IMR-90 (cell line): ENCODE measurements around the gene TXNRD1. TPM values are rescaled to one million over a fixed set of nuclear protein-coding genes. Genes with fewer than 3 reads are reported as not detected.

ENCODE experiments used
- ATAC-seq: fragments of 200-7000 bp; cut with Tn5 transposase; 2 replicates; pipeline ENCODE4 v1.9.1; 2020; ENCODE audit warnings: low read depth, mild to moderate bottlenecking, moderate library complexity
- BruUV-seq: library from RNA; stranded (reverse); fragments of 400-500 nt; replicated peaks from 2 replicates; lab custom pipeline; 2021; lab: Mats Ljungman, UMichigan
- CTCF ChIA-PET: fragments of 300-600 bp; formaldehyde crosslinking; extraction: SDS; loops from one replicate; lab custom pipeline; 2021; ENCODE audit warnings: antibody characterized with exemption; lab: Yijun Ruan, JAX
- POLR2A ChIA-PET: fragments of 300-600 bp; sonication (Branson Sonifier 250); formaldehyde crosslinking; loops from one replicate; lab custom pipeline; 2022; ENCODE audit warnings: antibody characterized with exemption; ENCODE audit not compliant: unreplicated experiment; lab: Charles Lee
- DNase-seq: peaks from one replicate; pipeline ENCODE4 v3.0.0; 2013
- H2AFZ ChIP-seq: replicated peaks from 2 replicates; pipeline ENCODE3; 2013; ENCODE audit warnings: low read length, mild to moderate bottlenecking; ENCODE audit not compliant: poor library complexity
- H2AK5ac ChIP-seq: 2 replicates; pipeline ENCODE4 v1.6.1; 2013; ENCODE audit warnings: low read depth, low read length, inconsistent platforms
- H2AK9ac ChIP-seq: replicated peaks from 2 replicates; pipeline ENCODE3; 2013; ENCODE audit warnings: mild to moderate bottlenecking, low read depth, low read length, moderate library complexity; ENCODE audit not compliant: poor library complexity
- H2BK120ac ChIP-seq: 2 replicates; pipeline ENCODE4 v1.6.1; 2013; ENCODE audit warnings: low read depth, low read length, inconsistent platforms
- H2BK15ac ChIP-seq: 3 replicates; pipeline ENCODE4 v1.6.1; 2013; ENCODE audit warnings: low read depth, low read length, inconsistent platforms
- H2BK20ac ChIP-seq: 2 replicates; pipeline ENCODE4 v1.6.1; 2013; ENCODE audit warnings: low read depth, mild to moderate bottlenecking, inconsistent platforms, low read length, moderate library complexity
- H2BK5ac ChIP-seq: 2 replicates; pipeline ENCODE4 v1.6.1; 2013; ENCODE audit warnings: mild to moderate bottlenecking, low read depth, low read length, inconsistent platforms; ENCODE audit not compliant: poor library complexity, severe bottlenecking
- H3K14ac ChIP-seq: replicated peaks from 2 replicates; pipeline ENCODE4 v1.6.1; 2013; ENCODE audit warnings: low read depth, low read length, inconsistent platforms
- H3K18ac ChIP-seq: 2 replicates; pipeline ENCODE4 v1.6.1; 2013; ENCODE audit warnings: low read depth, low read length, control low read depth
- H3K23ac ChIP-seq: 2 replicates; pipeline ENCODE4 v1.6.1; 2013; ENCODE audit warnings: low read depth, low read length, inconsistent platforms
- H3K27ac ChIP-seq: 2 replicates; pipeline ENCODE4 v1.5.1; 2013; ENCODE audit warnings: mild to moderate bottlenecking, control low read depth, low read length; ENCODE audit not compliant: insufficient read depth
- H3K27me3 ChIP-seq: 2 replicates; pipeline ENCODE4 v1.6.1; 2013; ENCODE audit warnings: low read length; ENCODE audit not compliant: control insufficient read depth, insufficient read depth
- H3K36me3 ChIP-seq: 2 replicates; pipeline ENCODE4 v1.6.1; 2013; ENCODE audit warnings: low read length, mixed read lengths; ENCODE audit not compliant: control insufficient read depth, insufficient read depth
- H3K4ac ChIP-seq: 2 replicates; pipeline ENCODE4 v1.6.1; 2013; ENCODE audit warnings: low read depth, low read length, inconsistent platforms
- H3K4me1 ChIP-seq: 2 replicates; pipeline ENCODE4 v1.6.1; 2013; ENCODE audit warnings: low read length, mixed read lengths; ENCODE audit not compliant: control insufficient read depth, insufficient read depth
- H3K4me2 ChIP-seq: 2 replicates; pipeline ENCODE4 v1.6.1; 2013; ENCODE audit warnings: low read depth, mild to moderate bottlenecking, control low read depth, low read length, moderate library complexity
- H3K4me3 ChIP-seq: 2 replicates; pipeline ENCODE4 v1.5.1; 2013; ENCODE audit warnings: low read depth, mild to moderate bottlenecking, control low read depth, low read length, moderate library complexity; ENCODE audit not compliant: insufficient read depth
- H3K56ac ChIP-seq: 2 replicates; pipeline ENCODE4 v1.6.1; 2013; ENCODE audit warnings: low read length, inconsistent platforms; ENCODE audit not compliant: insufficient read depth; ENCODE audit errors: extremely low read depth
- H3K79me1 ChIP-seq, 2 experiments: 2 replicates each; pipeline ENCODE4 v1.6.1; 2013; ENCODE audit warnings: low read length in 2 of 2, inconsistent platforms in 1 of 2, low read depth in 1 of 2
- H3K9ac ChIP-seq: 2 replicates; pipeline ENCODE4 v1.6.1; 2013; ENCODE audit warnings: low read depth, low read length, control low read depth
- H3K9me1 ChIP-seq: 2 replicates; pipeline ENCODE4 v1.6.1; 2013; ENCODE audit warnings: low read length, inconsistent platforms; ENCODE audit not compliant: insufficient read depth
- H3K9me3 ChIP-seq: 2 replicates; pipeline ENCODE4 v1.6.1; 2013; ENCODE audit warnings: low read length; ENCODE audit not compliant: control insufficient read depth, insufficient read depth
- H4K20me1 ChIP-seq: 2 replicates; pipeline ENCODE4 v1.6.1; 2013; ENCODE audit warnings: low read length, inconsistent platforms; ENCODE audit not compliant: insufficient read depth
- H4K5ac ChIP-seq: 2 replicates; pipeline ENCODE4 v1.6.1; 2013; ENCODE audit warnings: mild to moderate bottlenecking, low read depth, low read length, control low read depth
- H4K8ac ChIP-seq, 2 experiments: 2 replicates each; pipeline ENCODE4 v1.6.1; 2013; ENCODE audit warnings: low read depth in 2 of 2, low read length in 2 of 2, control low read depth in 1 of 2, inconsistent platforms in 1 of 2
- H4K91ac ChIP-seq: 2 replicates; pipeline ENCODE4 v1.6.1; 2013; ENCODE audit warnings: low read depth, low read length, inconsistent platforms; ENCODE audit not compliant: insufficient read depth
- dilution Hi-C: fragments of 300-500 bp; cut with HindIII; formaldehyde crosslinking; loops from one replicate; pipeline ENCODE4 v1.14.3; 2018; ENCODE audit warnings: low sequenced_read_pairs; ENCODE audit not compliant: unreplicated experiment
- in situ Hi-C: fragments of 300-500 bp; cut with MboI; formaldehyde crosslinking; loops from 3 replicates; pipeline ENCODE4 v1.14.3; 2019; ENCODE audit warnings: low sequenced_read_pairs, inconsistent platforms, mixed read lengths
- intact Hi-C: fragments of 100-400 bp; cut with micrococcal nuclease; formaldehyde crosslinking; loops from 2 replicates; pipeline ENCODE4 v1.10.0; 2022
- polyA plus RNA-seq, 3 experiments: library from polyadenylated mRNA; depleted of rRNA; stranded (reverse); fragments of >200 nt; gene quantifications; 2 replicates each; pipeline ENCODE4 v1.2.3, GENCODE V29; 2012; ENCODE audit warnings: low replicate concordance in 1 of 3
- total RNA-seq: library from RNA; depleted of rRNA; stranded (reverse); fragments of >200 nt; gene quantifications from 2 replicates; pipeline ENCODE4 v1.2.3, GENCODE V29; 2012
- TF ChIP-seq, protein P1 (sequence below): fragments of 150-350 bp; IDR thresholded peaks from 2 replicates; pipeline ENCODE4 v1.6.1; 2016; ENCODE audit warnings: low read depth, mild to moderate bottlenecking, low read length, moderate library complexity, borderline replicate concordance

TXNRD1 gene
- total and polyA plus RNA-seq, 2 of the 4 experiments (the other 2 are of a cell fraction), result 379 to 582 TPM

DNA sequence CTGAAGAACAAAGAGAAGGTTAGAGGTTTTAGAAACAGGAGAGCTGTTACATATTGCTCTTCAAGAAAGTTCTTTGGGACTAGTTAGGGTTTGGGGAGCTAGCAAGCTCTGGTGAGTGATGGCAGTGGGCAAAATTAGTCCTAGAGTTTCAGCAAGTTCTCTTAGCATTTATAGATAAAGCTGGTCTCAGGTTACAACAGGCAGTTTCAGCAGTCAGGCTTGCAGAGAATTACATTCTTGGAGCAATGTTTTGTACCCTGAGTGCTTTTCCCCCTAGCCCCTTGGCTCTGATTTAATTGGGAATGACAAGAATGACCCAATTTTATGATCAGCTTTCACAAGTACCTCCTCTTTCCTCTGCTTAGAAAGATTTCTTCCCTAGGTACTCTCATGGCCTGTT lies 66.5 kb downstream of the TXNRD1 start:
- peak overlapping the region; percentile 76; the same call in 1 of the 2 replicates for H3K56ac ChIP-seq
- peak overlapping the region; percentile 40 for H3K9ac ChIP-seq
- ChIA-PET POLR2A (no interaction called here), CTCF (interaction anchor here (0.6 kb wide), 1 partner anchor 68 kb away, joined by 12 read pairs; no protein-coding TSS in a partner anchor)
- peaks cover 6 to 33% of the 10 kb centered on the region in 2 experiments; a peak in 3 of 4 replicates for H3K79me1 ChIP-seq
- H2AK9ac ChIP-seq, result no peak overlapping the region
- TF ChIP-seq, protein P1, sequence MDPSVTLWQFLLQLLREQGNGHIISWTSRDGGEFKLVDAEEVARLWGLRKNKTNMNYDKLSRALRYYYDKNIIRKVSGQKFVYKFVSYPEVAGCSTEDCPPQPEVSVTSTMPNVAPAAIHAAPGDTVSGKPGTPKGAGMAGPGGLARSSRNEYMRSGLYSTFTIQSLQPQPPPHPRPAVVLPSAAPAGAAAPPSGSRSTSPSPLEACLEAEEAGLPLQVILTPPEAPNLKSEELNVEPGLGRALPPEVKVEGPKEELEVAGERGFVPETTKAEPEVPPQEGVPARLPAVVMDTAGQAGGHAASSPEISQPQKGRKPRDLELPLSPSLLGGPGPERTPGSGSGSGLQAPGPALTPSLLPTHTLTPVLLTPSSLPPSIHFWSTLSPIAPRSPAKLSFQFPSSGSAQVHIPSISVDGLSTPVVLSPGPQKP, result no peak
- peak; percentile 68 for DNase-seq
- H3K9me3 ChIP-seq, result no peaks in the 10 kb centered on the region; the same call in 1 of the 2 replicates
- peak overlapping the region; percentile 89; the same call in 1 of the 2 replicates for H3K23ac ChIP-seq
- H2BK120ac ChIP-seq, result peak overlapping the region; percentile 98
- dilution Hi-C loops, result no loop called here
- H3K4me1 ChIP-seq, result peaks cover 19% of the 10 kb centered on the region
- H3K14ac ChIP-seq, result peak overlapping the region; percentile 88
- peak overlapping the region; percentile 74 for H2AK5ac ChIP-seq
- peak overlapping the region; percentile 97 for H4K91ac ChIP-seq
- H2BK20ac ChIP-seq, result peak overlapping the region; percentile 98
- intact Hi-C loops, result loop anchor here (10.0 kb wide), 1 partner anchor 317 kb away; the partner anchor contains the start of gene TDG
- peak; percentile 8; the same call in 1 of the 2 replicates for ATAC-seq
- no peak overlapping the region; the same call in 1 of the 2 replicates for H3K4me2 ChIP-seq
- 0 out of 2 replicates have a peak, but pooled peaks cover 5% of the 10 kb centered on the region for H3K9me1 ChIP-seq
- H3K4me3 ChIP-seq, result no peak overlapping the region
- in situ Hi-C loops, result no loop called here
- no TSS peak for BruUV-seq
- peak overlapping the region; percentile 12 for H2AFZ ChIP-seq
- peak overlapping the region; percentile 98 for H4K5ac ChIP-seq
- peak overlapping the region; percentile 90; the same call in 1 of the 2 replicates for H3K27ac ChIP-seq
- no peaks in the 10 kb centered on the region for H3K36me3 ChIP-seq
- peaks cover 2% of the 10 kb centered on the region; the same call in 1 of the 2 replicates for H4K20me1 ChIP-seq
- H3K18ac ChIP-seq, result peak overlapping the region; percentile 99; the same call in 1 of the 2 replicates
- H4K8ac ChIP-seq, result peak overlapping the region; percentile 60 to 92
- no peaks in the 10 kb centered on the region for H3K27me3 ChIP-seq
- peak overlapping the region; percentile 99 for H2BK5ac ChIP-seq
- H3K4ac ChIP-seq, result peak overlapping the region; percentile 93
- peak overlapping the region; percentile 82 for H2BK15ac ChIP-seq
